Activated T-helper 9 cell treated with anti-CD3 and anti-CD28 coated beads, Interleukin-2, amount 50 U/mL, for 16 hours (primary cell): ENCODE measurements around the gene DOK5.

Source experiments
- DNase-seq: peaks from one replicate; pipeline ENCODE4 v3.0.0-alpha.2; 2020; ENCODE audit warnings: low read depth

The DOK5 gene

GRCh38 chr20:54618412-54618811 lies 143.0 kb downstream of the DOK5 start:
- no peak for DNase-seq

DNA sequence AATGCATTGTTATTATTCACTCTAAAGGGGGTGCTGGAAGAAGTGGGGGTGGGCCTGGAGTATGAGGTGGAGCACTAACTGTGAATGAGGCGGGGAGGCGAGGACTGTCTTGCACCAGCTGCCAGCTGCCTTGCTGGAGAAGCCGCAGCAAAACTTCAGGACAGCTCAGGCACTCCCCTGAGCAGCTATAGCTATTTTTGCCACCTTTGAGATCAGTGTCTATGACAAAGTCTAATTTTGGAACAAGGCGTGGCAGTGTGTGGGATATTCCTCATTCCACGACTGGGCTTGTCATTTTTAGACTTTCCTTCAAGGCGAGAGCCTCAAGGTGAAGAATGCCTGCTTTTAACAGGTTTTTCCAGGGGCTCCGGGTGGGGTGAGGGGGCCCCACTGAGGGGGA lies 143.8 kb downstream of the DOK5 start:
- DNase-seq = no peak

DNA sequence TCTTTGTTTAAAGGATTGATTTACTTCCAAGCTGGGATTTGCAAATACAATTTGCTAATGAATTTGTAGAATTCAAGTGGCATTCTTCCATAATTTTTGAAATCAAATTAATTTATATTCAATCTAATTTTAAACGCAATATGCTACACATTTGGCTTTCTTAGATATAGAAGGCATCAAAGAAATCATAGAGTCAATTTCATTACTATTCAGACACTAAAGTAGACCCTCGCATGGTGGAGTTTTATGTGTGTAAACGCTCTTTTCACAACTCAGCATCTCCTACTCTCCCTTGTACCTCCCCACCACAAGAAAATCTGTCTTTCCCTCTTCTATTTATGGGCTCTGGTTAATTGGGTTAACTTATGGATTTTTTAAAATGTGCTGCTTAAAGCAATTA lies 144.3 kb downstream of the DOK5 start:
- DNase-seq = no peak

- DNase-seq = no peak
Measured at GRCh38 chr20:54620611-54621010, 145.2 kb downstream of the DOK5 start.

DNA sequence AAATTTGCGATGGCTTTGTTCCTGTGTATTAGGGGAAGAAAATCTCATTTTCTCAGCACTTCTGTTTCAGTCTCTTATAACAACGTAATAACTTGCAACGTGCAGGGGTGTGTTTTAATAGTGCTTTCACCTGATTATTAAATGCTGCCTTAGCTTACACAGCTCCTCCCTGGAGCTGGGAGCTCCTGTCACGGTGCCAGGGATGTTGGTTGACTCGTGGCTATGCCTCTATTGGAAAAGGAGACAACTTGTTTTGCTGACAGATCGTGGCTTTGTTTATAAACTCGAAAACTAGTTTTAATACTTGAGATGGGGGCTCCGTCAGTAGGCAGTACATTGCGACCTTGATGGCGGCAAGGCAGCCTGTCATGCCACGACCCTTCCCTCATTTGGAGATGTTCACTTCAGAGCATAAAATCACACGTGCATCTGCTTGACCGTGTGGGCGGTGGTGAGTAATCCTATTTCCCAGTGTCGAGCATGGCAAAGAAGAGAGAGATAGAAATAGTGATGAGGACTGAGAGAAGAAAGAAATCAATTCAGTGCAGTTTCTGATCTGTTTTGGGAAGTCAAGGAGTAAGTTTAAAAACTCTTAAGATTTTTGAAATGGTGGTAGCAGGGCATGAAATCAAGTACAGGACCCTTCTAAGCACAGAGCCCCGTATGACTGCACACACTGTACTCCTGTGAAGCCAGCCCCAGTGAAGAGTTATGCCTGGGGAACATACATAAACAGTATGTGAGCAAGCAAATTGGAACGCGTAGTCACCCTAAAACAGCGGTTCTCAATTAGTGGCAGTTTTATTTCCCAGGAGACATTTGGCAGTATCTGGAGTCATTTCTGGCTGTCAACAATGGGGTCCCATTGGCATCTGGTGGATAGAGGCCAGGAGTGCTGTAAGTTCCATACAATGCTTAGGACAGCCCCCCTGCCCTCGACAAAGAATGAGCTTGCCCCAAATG lies 147.2 kb downstream of the DOK5 start:
- no peak for DNase-seq

DNA sequence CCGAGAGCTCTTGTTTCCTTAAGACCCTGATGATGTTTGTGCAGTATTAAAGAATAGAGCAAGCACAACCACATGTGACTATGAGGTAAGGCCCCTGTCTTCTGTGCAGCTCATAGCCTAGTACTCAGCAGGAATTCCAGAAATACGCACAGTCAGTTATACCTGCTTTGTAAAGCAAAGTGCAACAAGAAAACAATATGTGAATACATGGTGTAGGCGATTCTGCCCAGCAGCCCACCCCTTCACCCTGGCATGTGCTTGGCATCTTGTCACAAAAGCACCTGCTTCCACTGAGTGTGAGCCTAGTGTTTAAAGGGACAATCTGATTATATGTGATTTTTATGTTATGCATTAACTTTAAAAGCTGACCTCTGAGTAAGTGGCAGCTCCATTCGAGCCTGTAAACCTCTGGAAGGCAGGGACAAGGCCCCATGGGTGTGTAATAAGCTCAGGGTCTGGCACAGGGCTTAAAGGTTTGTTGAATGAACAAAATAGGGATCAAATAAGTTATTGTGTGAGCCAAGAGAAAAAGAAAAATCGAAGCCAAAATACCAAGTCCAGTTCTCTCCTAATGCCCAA lies 148.7 kb downstream of the DOK5 start:
- DNase-seq = no peak

DNA sequence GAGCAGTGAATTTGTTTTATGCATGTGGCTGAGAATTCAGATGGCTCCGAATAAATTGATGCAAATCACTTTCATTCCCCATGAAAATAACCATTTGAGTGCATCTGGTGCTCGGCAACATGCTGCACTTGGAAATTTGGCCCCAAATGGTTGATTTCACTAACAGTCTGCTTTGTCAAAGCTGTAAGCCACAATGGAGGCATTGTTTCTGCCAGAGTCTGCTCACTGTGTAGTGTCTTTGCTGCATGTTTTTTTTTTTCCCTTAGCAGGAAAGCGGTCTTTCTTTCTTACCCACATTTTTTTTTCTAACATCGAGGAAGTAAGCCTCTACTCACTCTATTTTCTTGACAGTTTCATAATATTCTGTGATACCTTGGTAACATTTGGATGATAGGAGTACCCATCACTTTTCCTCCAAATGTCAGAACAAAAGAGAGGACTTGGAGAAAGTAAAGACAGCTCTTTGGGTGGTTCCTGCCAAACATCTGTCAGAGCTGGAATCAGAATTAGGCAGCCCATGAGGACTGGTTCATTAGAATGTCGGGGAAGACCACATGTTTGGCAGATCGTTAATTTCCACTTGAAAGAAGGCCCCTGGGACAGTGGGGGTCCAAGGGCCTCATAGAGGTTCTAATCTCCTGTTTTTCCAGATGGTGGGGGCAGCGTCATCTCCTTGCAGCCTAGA lies 149.5 kb downstream of the DOK5 start:
- DNase-seq = no peak

DNA sequence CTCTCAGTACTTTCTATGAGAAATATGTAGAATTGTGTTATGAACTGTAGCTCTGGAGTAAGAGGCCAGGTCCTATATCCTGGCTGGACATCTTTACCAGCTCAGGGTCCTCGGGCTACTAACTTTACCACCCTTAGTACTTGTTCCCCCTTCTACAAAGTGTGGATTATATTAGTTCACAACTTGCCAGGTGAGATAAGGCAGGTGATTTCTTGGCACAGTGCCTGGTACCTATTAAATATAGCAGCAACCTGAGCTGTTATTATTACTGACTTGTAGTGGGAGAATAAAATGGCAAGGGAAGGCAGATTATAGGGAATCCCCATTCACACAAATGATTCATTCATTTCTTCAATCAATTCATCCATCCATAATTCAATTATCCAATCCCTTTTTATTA lies 150.1 kb downstream of the DOK5 start:
- no peak for DNase-seq

- DNase-seq = no peak
Measured at GRCh38 chr20:54626126-54626525, 150.7 kb downstream of the DOK5 start.

- DNase-seq = no peak
Measured at GRCh38 chr20:54629632-54630031, 154.2 kb downstream of the DOK5 start.

DNA sequence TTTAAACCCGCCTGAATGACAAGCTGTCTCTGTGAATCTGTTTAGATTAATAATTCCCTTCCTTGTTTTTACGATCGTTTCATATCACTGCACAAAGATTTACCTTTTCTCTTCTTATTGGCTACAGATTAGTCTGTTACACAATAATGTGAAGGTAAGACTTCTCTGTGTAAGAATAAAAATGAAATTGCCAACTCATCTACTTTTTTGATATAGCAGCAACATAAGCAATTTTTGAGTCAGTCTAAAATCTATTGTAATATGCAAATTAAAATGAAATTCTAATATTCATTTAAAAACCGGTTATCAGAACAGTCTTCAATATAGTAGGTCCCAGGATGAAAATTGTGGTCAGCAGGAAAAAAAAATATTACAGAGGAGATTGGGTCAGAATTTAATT lies 155.2 kb downstream of the DOK5 start:
- no peak for DNase-seq

GRCh38 chr20:54631059-54631458 lies 155.7 kb downstream of the DOK5 start:
- no peak for DNase-seq

- no peak for DNase-seq
Measured at GRCh38 chr20:54633374-54634355, 158.3 kb downstream of the DOK5 start.

DNA sequence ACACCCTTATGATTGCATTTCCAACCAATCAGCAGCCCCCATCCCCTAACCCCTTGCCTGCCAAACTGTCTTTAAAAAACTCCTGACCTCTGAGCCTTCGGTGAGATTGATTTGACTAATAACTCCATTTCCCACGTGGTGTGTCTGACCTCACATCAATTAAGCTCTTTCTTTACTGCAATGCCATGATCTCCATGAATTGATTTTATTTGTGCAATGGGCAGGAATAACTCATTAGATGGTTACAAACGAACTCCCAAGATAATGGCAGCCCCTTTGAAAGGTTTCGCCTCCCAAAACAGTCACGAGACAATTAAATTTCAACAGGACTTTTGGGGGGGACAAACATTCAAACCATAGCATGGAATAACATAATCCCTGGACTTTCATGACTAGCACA lies 161.2 kb downstream of the DOK5 start:
- no peak for DNase-seq

DNA sequence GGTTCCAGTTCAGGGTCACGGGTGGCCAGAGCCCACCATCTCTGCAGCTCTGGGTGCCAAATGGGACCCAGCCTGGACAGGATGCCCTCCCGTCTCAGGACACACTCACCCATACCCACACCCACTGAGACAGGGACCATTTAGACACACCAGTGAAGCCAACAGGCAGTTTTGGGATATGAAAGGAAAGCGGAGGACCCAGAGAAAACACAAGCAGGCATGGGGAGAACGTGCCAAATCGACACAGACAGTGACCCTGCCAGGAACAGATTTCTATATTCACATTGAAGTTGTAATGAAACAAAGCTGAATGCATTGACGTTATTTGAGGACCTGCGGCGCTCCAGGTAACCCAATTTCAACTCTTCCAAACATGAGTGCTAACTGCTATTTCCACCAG lies 164.5 kb downstream of the DOK5 start:
- DNase-seq = no peak

DNA sequence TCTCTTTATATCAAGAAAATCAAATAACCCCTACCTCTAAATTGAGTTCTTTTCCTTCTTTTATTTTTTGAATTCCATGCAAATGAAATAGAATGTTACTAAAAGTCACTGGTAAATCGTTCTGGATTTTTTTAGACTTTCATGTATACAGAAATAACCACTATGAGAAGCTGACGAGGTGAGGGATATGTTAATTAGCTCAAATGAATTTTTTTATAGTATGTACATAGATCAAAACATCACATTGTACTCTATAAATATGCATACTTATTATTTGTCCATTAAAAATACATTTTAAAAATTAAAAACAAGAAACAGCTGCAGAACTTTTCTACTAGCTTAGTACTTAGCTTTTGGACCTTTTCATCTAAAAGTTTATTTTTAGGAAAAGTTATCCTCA lies 165.4 kb downstream of the DOK5 start:
- no peak for DNase-seq

DNA sequence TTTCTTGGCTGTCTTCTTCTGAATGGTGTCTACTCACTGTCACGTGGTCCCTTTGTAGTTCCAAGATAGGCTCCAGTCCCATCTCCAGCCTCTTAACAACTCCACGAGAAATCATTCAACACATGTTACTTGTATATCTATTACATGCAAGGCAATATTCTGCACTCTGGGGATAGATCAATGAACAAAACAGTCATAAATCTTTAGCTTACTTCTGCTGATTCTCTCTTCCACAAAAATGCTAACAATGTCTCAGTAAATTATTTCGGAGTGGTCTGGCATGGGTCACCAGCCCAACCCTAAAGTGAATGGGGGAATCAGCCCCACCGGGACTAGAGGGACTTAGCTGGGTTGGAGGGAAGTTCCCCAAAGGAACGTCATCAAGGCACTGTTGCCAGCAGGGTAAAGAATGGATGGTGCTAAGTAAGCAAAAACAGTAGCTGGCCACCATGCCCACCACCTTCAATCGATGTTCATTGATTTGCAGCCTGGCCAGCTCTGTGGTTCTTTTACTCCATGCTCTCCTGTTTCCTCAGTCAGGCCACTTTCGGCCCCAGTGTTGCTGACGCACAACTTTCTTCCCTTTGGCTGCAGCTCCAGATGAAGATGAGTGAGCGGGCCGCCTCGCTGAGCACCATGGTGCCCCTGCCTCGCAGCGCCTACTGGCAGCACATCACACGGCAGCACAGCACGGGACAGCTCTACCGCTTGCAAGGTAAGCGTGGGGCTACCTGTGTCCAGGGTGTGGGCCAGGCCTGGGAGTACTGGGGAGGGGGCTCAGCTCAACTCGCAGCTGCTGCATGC lies 167.7 kb downstream of the DOK5 start:
- no peak for DNase-seq

DNA sequence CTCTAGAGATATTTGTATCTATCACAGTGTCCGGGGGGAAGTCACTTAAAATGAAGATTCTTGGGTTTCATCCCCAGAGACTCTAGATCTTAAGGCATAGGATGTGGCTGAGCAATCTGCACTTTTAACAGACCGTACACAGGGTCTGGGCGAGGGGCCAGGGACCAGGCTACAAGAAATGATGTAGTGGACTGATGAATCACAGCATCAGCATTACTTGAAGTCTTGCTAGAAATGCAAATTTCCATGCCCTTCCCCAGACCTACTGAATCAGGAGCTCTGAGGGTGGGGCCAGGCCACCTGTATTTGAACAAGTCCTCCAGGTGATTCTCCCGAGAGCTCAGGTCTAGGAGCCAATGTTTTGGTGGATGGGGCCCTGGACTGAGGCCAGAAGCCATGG lies 168.4 kb downstream of the DOK5 start:
- DNase-seq = no peak

DNA sequence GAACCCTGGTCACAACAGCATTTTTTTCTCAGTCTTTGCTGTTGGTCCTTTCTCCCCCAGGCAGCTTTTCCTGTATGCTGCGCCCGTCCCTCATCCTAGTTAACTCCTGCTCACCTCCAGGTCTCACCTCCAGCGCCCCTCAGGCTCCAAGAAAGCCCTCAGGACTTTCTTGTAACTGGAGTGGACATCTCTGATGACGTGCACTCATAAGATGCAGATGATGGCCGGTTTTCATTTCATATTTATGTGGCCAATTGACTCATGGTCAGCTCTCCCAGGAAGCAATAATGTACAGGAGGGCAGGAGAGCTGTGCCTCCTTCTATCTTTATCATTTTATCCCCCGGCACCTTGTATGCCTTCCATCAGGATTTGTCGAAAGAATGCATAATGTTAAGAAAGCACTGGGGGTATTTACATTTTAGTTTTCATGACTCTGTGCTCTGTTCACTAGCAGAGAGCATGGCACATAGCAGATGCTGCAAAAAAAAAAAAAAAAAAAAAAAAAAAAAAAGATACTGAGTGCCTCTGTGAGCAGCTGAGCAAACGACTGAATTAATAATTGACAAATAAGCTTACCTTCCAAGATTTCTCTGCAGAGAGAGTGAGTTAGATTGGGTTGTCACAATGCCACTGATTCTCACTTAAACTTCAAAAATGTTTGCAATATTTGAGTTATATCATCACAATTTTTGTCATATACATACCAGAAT lies 170.2 kb downstream of the DOK5 start:
- DNase-seq = no peak

DNA sequence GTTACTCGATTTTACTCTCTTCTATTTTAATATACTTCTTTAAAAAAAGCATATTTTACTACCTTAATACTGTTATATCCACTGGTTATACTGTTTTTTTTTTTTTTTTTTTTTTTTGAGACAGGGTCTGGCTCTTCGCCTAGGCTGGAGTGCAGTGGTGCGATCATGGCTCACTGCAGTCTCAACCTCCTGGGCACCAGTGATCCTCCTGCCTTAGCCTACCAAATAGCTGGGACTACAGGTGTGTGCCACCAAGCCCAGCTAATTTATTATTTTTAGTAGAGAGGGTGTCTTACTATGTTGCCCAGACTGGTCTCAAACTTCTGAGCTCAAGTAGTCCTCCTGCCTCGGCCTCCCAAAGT lies 170.7 kb downstream of the DOK5 start:
- no peak for DNase-seq
